ENCODE measurements around the gene DNAH14. TPM values are rescaled to one million over a fixed set of nuclear protein-coding genes. Genes with fewer than 3 reads are reported as not detected.
"Not testable (repeated sequence)": the region's sequence is repeated elsewhere in the genome, so short reads cannot be mapped to it uniquely, and the experiment has no call there.

DNAH14 gene
- total and polyA plus RNA-seq, 8 donors = 13.2 to 21.3 (median 18.1) TPM

DNA sequence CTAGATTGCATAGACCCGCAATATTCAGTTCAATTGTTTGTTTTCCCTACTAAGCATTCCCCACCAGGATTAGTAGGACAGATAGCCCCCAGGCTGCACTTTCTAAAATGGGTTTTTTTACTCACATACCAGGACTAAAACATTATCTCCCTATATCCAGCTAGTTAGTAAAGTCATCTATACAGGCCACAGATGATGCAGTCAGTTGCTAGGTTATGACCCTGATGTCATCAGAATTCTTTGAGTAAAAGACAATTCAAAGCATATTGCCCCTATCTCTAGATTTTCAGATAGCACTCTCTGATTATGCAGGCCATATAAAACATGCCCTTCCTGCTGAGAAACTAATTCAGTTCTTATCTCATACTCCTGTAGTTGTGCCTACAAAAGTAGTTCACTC, 294.8 kb downstream of the DNAH14 start:
- no peaks in the 10 kb centered on the region for H3K27me3 ChIP-seq
- DNase-seq (no peak), ATAC-seq (no peak)
- H3K4me1 ChIP-seq = no peaks in the 10 kb centered on the region
- TF ChIP-seq, protein P1, sequence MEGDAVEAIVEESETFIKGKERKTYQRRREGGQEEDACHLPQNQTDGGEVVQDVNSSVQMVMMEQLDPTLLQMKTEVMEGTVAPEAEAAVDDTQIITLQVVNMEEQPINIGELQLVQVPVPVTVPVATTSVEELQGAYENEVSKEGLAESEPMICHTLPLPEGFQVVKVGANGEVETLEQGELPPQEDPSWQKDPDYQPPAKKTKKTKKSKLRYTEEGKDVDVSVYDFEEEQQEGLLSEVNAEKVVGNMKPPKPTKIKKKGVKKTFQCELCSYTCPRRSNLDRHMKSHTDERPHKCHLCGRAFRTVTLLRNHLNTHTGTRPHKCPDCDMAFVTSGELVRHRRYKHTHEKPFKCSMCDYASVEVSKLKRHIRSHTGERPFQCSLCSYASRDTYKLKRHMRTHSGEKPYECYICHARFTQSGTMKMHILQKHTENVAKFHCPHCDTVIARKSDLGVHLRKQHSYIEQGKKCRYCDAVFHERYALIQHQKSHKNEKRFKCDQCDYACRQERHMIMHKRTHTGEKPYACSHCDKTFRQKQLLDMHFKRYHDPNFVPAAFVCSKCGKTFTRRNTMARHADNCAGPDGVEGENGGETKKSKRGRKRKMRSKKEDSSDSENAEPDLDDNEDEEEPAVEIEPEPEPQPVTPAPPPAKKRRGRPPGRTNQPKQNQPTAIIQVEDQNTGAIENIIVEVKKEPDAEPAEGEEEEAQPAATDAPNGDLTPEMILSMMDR (IDR thresholded peaks at IDR 0.05) = no peak
- H3K36me3 ChIP-seq = no peaks in the 10 kb centered on the region
- H3K4me3 ChIP-seq = no peak overlapping the region
- intact Hi-C loops (cut with DNase I) = no loop called here
- H3K27ac ChIP-seq = no peak overlapping the region
- peaks cover 0 to 9% of the 10 kb centered on the region in 2 donors for H3K9me3 ChIP-seq

DNA sequence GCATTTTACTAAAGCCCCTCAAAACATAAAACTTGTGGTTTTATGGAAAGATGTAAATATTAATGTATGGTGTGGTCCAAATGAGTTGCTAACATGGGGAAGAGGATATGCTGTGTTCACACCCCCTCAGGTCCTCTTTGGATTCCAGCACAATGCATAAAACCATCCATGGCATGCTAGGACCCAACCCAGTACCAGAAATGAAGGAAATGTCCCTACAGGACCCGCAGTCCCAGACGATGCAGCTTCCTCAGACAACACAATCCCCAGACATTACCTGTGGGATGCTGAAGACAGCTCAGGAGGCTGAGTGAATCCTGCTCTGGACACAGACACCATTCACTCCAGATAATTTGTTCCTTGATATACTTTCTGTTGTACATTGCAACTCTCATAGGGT, 296.2 kb downstream of the DNAH14 start:
- no peak for ATAC-seq
- no peak for DNase-seq

DNA sequence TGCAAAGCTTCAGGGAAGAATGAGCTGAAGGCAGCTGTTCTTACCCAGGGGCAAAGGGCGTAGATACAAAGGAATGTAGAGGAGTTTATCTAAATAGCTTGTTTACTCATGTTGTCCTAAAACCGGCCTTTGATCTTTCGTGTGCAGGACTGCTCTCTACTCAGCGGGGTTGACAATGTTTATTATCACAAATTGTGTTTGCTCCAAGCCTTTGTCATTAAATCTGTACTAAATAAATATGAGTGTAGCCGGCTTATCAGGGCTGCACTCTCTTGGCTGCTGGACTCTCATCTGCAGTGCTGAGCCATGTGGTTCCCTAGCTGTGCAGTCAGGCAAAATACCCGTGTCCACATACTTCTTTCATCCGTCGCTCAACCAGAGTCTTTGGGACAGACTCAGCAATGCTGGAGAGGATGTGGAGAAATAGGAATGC, 299.4 kb downstream of the DNAH14 start:
- no peaks in the 10 kb centered on the region for H3K27me3 ChIP-seq
- H3K4me3 ChIP-seq = no peak overlapping the region
- ATAC-seq = no peak
- no peaks in the 10 kb centered on the region for H3K36me3 ChIP-seq
- DNase-seq = no peak
- intact Hi-C loops (cut with DNase I) = no loop called here
- TF ChIP-seq, protein P1 (IDR thresholded peaks at IDR 0.05) = no peak
- peaks cover 0 to 17% of the 10 kb centered on the region in 2 donors for H3K9me3 ChIP-seq
- H3K4me1 ChIP-seq = no peaks in the 10 kb centered on the region
- no peak overlapping the region for H3K27ac ChIP-seq

More for the DNA sequence above, 296.2 kb downstream of the DNAH14 start:
- intact Hi-C loops (cut with DNase I) = no loop called here
- no peaks in the 10 kb centered on the region for H3K27me3 ChIP-seq
- no peak overlapping the region for H3K27ac ChIP-seq
- no peak overlapping the region for H3K4me3 ChIP-seq
- no peaks in the 10 kb centered on the region for H3K36me3 ChIP-seq
- TF ChIP-seq, protein P1 (IDR thresholded peaks at IDR 0.05) = no peak
- peaks cover 0 to 7% of the 10 kb centered on the region in 2 donors for H3K9me3 ChIP-seq
- no peaks in the 10 kb centered on the region for H3K4me1 ChIP-seq

DNA sequence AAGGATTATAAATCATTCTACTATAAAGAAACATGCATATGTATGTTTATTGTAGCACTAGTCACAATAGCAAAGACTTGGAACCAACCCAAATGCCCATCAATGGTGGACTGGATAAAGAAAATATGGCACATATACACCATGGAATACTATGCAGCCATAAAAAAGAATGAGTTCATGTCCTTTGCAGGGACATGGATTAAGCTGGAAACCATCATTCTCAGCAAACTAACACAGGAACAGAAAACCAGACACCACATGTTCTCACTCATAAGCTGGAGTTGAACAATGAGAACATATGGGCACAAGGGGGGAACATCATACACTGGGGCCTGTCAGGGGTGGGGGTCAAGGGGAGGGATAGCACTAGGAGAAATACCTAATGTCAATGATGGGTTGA, 300.0 kb downstream of the DNAH14 start:
- H3K9me3 ChIP-seq = peaks cover 0 to 15% of the 10 kb centered on the region in 2 donors
- DNase-seq; H3K4me1 ChIP-seq; ATAC-seq; H3K27me3 ChIP-seq; H3K36me3 ChIP-seq; H3K4me3 ChIP-seq; intact Hi-C loops (cut with DNase I); H3K27ac ChIP-seq: not testable (repeated sequence)

DNA sequence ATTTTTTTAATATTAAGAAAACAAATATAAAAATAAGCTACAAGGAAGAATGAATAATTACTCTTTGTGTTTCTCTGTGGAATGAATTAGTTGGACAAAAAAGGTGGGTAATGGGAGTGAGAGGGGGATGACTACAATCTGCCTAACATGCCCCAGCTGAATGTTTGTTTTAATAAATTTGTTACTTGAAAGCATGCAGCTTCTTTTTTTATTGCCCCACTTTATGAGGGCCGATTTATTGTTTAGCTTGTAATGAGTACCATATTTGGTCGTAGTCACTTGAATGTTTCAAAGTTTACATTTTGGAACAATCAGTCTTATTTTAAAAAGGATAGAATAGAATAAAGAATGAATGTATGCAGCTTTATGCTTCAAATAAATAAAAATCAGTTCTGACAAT, 301.0 kb downstream of the DNAH14 start:
- ATAC-seq (no peak), DNase-seq (no peak)
- intact Hi-C loops (cut with DNase I) = no loop called here
- Histone ChIP-seq H3K4me1 (no peaks in the 10 kb centered on the region), H3K4me3 (no peak overlapping the region), H3K27ac (no peak overlapping the region), H3K36me3 (no peaks in the 10 kb centered on the region), H3K27me3 (no peaks in the 10 kb centered on the region), H3K9me3 (peaks cover 0 to 15% of the 10 kb centered on the region in 2 donors)
- TF ChIP-seq, protein P1 (IDR thresholded peaks at IDR 0.05) = no peak

DNA sequence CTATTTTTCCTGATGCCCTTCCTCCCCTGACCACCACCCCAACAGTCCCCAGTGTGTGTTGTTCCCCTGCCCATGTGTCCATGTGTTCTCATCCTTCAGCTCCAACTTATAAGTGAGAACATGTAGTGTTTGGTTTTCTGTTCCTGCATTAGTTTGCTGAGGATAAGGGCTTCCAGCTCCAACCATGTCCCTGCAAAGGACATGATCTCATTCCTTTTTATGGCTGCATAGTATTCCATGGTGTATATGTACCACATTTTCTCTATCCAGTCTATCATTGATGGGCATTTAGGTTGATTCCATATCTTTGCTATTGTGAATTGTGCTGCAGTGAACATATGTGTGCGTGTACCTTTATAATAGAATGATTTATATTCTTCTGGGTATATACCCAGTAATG, 303.5 kb downstream of the DNAH14 start:
- not testable (repeated sequence) for DNase-seq, H3K4me1 ChIP-seq

More for the DNA sequence above, 303.5 kb downstream of the DNAH14 start:
- H3K36me3 ChIP-seq; intact Hi-C loops (cut with DNase I); H3K4me3 ChIP-seq; ATAC-seq; H3K27me3 ChIP-seq; H3K27ac ChIP-seq: not testable (repeated sequence)
- peaks cover 0 to 20% of the 10 kb centered on the region in 2 donors for H3K9me3 ChIP-seq
